GM08714 (cell line): ENCODE measurements around the gene ANO4.
"Not testable (repeated sequence)": the region's sequence is repeated elsewhere in the genome, so short reads cannot be mapped to it uniquely, and the experiment has no call there.

Experiments used
- H3K4me3 ChIP-seq: fragments of 200-500 bp; sonication (Bioruptor generic); 2 replicates; pipeline ENCODE4 v1.5.1; 2014; ENCODE audit warnings: mild to moderate bottlenecking, low read length, inconsistent platforms
- ZNF274 ChIP-seq: IDR thresholded peaks from 2 replicates; pipeline ENCODE4 v1.6.1; 2012; ENCODE audit warnings: mild to moderate bottlenecking, low read depth, low read length

The ANO4 gene

DNA sequence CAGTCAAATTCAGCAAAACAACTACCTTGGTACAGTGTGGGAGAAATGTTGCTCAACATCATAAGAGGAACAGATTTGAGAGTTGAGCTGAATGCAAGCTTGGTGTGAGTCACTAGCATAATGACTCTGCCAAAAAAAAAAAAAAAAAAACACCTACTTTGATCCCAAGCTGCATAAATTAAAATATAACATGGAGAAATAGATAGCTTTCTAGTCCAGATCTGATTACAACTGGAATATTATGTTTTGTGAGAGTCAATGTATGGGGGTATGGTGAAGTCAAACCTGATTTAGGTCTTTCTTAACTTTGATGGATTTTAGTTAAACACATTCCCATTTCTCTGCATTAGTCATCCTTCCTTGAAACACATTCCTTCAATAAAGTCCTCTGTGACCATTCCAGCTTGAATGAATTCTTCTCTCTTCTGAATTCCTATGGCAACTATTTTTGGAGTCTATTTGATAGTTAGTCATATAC, 227.4 kb downstream of the ANO4 start:
- no peak for TF ChIP-seq ZNF274
- H3K4me3 ChIP-seq = no peak overlapping the region

DNA sequence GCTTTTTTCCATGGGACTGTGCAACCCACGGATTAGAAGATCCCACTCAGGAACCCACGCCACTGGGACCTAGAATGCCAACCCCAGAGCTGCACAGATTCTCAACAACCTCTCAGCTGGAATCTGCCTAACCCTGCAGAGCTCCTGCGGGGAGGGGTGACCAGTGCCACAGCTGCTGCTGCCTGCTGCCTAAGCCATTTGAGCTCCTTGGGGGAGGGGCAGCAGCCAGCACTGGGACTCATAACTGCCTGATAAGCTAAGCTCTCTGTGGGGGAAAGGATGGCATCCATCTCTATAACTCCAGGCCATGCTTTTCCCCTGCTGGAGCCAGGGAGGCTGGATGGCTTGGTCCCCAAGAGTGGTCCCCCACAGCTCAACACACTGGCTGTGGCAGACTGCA, 232.6 kb downstream of the ANO4 start:
- TF ChIP-seq ZNF274 = no peak
- no peak overlapping the region for H3K4me3 ChIP-seq

DNA sequence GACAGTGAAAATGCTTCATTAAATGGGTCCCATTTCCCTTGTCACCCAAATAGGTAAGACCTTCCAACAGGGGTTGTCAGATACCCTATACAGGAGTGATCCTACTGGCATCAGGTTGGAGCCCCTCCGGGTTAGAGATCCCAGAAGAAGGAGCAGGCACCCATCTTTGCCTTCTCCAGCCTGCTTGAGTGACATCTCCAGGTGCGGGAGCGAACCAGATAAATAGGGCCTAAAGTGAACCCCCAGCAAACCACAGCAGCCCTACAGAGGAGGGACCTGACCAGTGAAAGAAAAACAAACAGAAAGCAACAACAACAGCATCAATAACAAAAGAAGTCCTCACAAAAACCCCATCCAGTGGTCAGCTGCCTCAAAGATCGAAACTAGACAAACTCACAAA, 233.2 kb downstream of the ANO4 start:
- no peak for TF ChIP-seq ZNF274
- H3K4me3 ChIP-seq = no peak overlapping the region

DNA sequence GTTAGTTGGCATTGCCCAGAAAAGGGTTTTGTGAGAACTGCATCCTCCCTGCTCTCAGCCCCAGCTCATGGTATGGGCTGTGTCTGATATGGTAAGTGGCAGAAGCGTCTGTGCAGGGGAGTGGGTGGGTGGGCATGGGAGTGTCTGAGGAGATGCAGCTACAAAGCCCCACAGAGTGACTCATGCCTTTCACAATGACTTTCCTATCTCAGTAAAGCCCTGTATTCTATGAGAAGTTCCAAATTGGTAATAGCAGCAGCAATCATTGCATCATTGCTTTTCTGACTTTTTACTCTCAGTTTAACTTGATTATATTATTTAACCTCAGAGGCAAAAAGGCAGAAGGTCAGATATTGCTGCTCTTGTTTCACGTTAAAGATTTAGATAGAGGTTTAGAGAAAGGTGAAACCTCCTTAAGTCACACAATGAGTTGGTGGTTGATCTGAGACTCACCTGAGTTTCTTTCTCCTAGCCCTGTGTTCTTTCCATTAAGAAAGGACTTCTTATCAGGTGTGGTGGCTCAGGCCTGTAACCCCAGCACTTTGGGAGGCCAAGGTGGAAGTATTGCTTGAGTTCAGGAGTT, 243.8 kb downstream of the ANO4 start:
- H3K4me3 ChIP-seq = no peak overlapping the region
- TF ChIP-seq ZNF274 = no peak

DNA sequence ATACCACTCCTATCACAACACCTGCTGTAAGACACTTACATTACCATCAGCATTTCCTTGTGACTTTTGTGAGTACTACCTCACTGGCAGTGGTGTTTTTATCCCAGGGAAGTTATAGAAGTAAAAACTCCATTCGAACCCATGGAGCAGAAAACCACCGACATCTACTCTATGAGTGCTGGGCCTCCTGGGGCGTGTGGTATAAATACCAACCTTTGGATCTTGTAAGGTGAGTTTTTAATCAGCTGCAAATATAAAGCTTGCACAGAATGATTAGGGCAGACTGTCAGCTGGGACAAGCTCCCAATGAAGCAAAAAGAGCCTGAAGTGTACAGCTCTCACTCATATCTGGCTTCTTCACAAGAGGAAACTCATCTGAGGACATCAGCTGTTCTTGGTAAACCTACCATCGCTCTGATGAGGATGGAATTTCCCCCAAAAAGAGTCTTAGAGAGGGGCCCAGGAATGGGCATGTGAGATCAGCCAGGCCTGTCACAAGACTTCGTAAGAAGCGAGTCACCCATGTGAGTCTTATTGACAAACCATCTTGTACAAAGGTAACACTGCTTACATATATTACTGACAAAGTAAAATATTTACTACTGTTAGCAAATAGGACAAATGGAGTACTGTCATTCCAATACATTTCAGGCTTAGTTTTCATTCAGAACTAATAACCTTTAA, 245.4 kb downstream of the ANO4 start:
- H3K4me3 ChIP-seq = no peak overlapping the region
- no peak for TF ChIP-seq ZNF274

DNA sequence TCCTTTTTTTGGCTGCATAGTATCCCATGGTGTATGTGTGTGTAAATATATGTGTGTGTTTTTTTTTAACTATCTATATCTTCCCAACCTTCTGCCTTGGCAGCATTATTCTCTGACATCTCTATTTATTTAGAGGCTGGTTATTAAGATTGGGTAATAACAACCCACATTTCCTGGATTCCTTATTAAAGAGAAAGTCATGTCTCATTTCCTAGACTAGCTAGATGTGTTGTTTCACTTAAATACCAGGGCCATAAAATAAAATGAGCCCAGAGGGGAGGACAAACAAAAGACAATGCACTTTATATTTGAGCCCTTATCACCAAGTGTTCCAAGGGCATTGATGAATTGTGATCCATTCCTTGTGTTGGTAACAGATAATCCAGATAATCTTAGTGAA, 246.4 kb downstream of the ANO4 start:
- no peak for TF ChIP-seq ZNF274

DNA sequence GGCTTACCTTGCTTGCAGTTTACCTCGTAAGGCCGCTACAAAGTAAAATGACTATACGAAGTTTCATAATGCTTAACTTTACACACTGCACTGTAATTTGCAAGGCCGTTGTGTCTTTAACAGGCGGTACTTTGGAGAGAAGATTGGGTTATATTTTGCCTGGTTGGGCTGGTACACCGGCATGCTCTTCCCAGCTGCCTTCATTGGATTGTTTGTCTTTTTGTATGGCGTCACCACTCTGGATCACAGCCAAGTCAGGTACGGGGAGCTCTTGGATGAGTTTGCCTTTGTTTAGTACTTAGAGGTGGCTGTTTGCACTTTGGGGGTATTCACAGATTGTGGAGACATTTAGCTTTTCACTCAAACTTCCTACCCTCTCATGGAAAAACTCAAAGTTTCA, 247.6 kb downstream of the ANO4 start:
- no peak for TF ChIP-seq ZNF274

More for the DNA sequence above, 246.4 kb downstream of the ANO4 start:
- no peak overlapping the region for H3K4me3 ChIP-seq

DNA sequence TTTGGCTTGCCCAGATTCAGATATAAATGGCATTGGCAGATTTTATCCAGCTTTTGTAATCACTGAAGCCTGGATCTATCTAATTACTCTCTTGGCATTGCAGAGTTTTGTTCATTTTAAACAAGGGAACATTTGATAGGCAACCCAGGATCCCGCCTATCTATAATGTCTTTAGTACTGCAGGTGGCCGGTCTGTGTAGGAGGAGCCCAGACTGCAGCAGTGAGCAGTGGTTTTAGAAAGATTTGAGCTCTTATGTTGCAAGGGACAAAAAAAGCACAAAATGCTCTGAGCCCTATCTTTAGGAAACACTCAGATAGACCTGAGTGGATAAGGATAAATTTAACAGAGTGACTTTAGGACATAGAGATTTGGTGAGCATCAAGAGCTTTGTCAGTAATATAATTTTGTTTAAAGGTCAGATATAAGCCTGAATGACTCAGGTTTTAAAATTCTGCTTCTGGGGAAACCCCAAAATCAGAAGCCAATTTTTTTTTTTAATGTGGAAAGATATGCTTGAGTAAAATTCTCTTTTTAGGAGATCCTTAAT, 250.0 kb downstream of the ANO4 start:
- no peak overlapping the region for H3K4me3 ChIP-seq
- no peak for TF ChIP-seq ZNF274

More for the DNA sequence above, 247.6 kb downstream of the ANO4 start:
- no peak overlapping the region for H3K4me3 ChIP-seq

DNA sequence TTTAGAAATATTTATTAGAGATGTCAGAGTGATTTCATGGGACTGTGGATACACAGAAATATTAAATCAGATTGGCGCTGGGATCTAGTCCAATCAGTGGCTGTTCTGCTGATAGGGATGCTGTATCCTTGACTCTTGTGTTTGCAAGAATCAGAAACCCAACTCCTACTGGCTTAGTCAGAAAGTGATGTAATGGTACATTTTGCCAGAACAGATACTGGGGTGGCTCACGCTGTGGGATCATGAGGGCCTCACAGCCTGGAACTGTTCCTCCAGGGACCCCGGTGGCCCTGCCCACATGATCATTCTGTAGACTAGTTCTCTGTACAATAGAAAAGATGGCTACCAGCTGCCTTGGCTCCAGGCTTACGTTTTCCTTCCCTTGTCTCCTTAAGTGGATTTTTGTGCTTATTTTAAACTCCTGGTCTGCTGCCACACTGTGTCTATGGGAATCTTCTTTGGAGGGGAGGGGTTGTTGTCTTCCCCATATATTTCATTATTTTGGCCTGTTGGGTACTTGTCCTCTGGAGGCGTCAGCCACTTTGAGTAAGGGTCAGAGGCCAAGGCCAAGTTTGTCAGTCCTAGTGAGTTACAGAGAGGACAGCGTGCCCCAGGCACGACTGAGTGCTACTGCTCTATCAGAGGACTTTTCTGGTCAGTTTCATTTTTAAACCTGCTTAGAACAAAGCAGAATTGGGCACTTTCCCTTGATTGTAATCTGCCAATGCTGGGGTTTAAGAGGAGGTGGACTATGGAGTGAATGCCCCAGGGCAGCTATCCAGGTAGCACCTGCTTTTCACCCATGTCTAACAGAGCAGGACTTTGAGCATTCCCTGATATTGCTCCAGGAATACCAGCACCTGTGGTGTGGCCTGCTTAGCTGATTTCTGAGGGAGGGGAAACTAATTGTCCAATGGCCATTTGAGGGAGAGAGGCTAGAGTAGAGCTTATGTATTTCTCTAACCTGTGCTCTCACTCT, 251.2 kb downstream of the ANO4 start:
- TF ChIP-seq ZNF274 = no peak
- H3K4me3 ChIP-seq = no peak overlapping the region

DNA sequence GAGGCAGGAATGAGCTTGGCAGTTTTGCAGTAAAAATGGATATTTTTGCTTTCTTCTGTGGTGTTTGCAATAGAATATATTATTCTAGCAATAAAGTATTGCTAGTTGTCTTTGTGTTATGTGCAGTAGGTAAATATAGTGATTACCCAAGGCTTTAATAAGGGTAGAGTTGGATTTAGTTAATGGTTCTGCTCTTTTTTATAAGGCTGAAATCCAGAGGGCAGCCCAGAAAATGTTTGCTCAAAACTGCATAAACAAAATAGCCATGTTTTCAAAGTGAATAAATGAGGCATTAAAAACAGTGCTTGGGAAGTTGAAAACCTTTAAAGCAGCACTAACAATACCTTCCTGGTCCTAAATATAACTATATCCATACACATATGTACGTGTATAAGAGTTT, 253.1 kb downstream of the ANO4 start:
- H3K4me3 ChIP-seq = no peak overlapping the region
- no peak for TF ChIP-seq ZNF274

DNA sequence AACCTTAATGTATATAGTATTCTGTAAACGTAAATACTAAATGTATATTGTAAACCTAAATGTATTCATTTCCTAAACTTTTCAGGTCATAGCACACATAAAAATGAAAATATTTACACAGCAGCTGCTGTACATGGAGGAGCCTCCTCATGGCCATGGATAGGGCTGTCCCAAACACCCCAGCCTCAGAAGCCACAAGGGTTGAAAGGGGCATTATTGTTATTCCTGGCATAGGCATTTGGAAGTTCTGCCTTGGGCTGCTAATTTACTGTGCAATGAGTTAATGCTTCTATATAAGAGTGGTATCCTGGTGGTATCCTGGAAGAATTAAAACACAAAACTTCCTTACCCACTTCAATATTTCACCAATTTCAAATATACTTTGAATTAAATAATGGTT, 256.1 kb downstream of the ANO4 start:
- no peak overlapping the region for H3K4me3 ChIP-seq
- no peak for TF ChIP-seq ZNF274

DNA sequence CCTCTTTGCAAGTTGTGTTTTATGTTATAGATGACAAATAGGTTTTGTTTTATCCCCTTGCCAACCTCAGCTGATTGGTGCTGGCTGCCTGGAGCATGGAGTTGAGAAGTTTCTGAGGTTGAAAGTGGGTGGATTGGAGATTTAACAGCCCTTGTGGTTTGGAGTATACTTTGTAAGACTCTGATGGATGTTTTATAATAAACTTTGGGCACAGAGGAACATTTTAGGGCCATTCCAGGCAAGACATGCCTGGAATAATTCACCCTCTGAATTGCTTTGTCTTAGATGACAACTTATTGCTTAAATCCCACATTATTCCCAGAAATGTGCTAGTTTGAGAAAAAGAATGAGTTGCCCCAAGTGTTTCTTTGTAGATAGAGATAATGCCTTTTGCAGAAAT, 256.6 kb downstream of the ANO4 start:
- H3K4me3 ChIP-seq = no peak overlapping the region

DNA sequence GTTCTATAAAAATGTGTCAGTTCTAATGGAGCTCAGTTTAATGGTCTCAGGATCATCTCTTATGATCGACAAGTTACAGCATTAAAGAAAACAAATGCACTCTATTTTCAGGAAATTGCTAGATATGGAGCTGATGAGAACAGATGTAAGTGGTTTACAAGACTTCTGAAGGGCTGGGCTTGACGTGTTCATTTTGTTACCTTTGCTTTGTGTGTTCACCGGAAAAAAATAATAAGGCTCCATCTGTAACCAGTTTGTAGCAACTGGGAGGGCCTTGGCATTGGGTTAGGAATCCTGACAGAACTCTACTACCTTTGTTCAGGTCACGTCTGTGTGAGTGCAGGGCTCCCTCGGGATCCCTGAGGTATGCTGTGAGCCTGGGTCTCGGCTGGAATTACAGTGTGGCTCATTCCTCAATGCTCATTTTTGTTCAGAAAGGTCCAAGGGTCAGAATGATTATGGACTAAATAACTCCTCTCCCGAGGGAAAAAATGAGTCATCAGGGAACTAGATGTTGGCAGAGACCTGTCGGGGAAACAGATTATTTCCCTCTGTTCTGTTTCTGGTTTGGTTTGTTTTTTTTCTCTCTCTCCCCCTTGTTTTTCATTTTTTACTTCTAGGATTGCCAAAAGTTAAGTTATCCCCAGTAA, 257.4 kb downstream of the ANO4 start:
- H3K4me3 ChIP-seq = no peak overlapping the region
- TF ChIP-seq ZNF274 = no peak

More for the DNA sequence above, 256.6 kb downstream of the ANO4 start:
- TF ChIP-seq ZNF274 = no peak

DNA sequence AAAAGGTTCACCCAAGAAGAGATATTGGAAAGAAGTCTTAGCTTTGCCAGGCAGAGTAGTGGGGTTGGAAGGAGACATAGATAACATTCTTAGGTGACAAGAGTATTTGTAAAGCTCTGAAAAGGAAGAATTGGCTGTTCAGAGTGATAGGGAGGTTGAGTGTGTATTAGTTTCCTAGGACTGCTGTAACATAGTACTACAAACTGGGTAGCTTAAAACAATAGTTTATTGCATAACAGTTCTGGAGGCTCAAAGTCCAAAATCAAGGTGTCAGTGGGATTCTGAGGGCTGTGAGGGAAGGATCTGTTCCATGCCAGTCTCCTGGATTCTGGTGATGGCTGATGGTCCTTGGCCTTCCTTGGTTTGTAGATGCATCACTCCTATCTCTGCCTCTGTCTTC, 258.6 kb downstream of the ANO4 start:
- H3K4me3 ChIP-seq = no peak overlapping the region
- TF ChIP-seq ZNF274 = no peak

DNA sequence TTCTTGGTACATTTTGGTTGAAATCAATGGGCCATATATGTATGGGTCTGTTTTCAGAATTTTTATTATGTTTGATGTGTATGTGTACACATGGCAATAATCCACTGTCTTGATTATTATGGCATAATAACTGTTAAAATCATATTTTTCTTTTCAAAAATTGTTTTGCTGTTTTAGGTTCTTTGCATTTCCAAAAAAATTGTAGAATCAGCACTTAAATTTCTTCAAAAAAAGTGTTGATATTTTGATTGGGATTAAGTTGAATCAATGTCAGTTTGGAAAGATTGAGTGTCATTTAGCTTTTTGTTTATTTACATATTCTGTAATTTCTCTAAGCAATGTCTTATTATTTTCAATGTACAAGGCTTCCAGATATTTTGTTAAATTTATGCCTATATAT, 261.4 kb downstream of the ANO4 start:
- no peak for TF ChIP-seq ZNF274
- H3K4me3 ChIP-seq = no peak overlapping the region

DNA sequence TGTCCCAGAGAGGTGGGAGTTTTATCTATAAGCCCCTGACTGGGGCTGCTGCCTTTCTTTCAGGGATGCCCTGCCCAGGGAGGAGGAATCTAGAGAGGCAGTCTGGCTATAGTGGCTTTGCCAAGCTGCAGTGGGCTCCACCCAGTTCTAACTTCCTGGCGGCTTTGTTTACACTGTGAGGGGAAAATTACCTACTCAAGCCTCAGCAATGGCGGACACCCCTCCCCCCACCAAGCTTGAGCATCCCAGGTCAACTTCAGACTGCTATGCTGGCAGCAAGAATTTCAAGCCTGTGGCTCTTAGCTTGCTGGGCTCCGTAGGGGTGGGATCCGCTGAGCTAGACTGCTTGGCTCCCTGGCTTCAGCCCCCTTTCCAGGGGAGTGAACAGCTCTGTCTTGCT, 267.9 kb downstream of the ANO4 start:
- H3K4me3 ChIP-seq = not testable (repeated sequence)
